Smooth muscle cell (in vitro differentiated cells): Measurements from ENCODE around the gene DEPP1. TPM values are rescaled to one million over a fixed set of nuclear protein-coding genes. Genes with fewer than 3 reads are reported as not detected.

Experiments
- DNase-seq: peaks from one replicate; lab custom pipeline; 2025; ENCODE audit not compliant: unreplicated experiment; lab: John Stamatoyannopoulos, UW
- H2AFZ ChIP-seq: fragments of 200-600 bp; sonication (generic); 2 replicates; pipeline ENCODE4 v1.6.0; 2016; ENCODE audit warnings: antibody characterized with exemption, low read depth, mild to moderate bottlenecking
- H3F3A ChIP-seq: fragments of 200-600 bp; sonication (generic); 2 replicates; pipeline ENCODE4 v1.6.0; 2017; ENCODE audit warnings: antibody characterized with exemption, low read depth
- H3K27ac ChIP-seq: fragments of 200-600 bp; sonication (generic); 2 replicates; pipeline ENCODE4 v1.5.1; 2016; ENCODE audit warnings: low read depth, mild to moderate bottlenecking
- H3K27me3 ChIP-seq: fragments of 200-600 bp; sonication (generic); 2 replicates; pipeline ENCODE4 v1.6.1; 2016; ENCODE audit warnings: low read depth, mild to moderate bottlenecking
- H3K36me3 ChIP-seq: fragments of 200-600 bp; sonication (generic); 2 replicates; pipeline ENCODE4 v1.5.1; 2016; ENCODE audit warnings: low read depth
- H3K4me1 ChIP-seq: fragments of 200-600 bp; sonication (generic); 2 replicates; pipeline ENCODE4 v1.5.1; 2016; ENCODE audit warnings: low read depth
- H3K4me2 ChIP-seq: fragments of 200-600 bp; sonication (generic); 2 replicates; pipeline ENCODE4 v1.6.0; 2016; ENCODE audit warnings: mild to moderate bottlenecking
- H3K4me3 ChIP-seq: fragments of 200-600 bp; sonication (generic); 2 replicates; pipeline ENCODE4 v1.5.1; 2016; ENCODE audit warnings: mild to moderate bottlenecking
- H3K79me2 ChIP-seq: fragments of 200-600 bp; sonication (generic); 2 replicates; pipeline ENCODE4 v1.6.0; 2016; ENCODE audit warnings: low read depth, mild to moderate bottlenecking
- H3K9ac ChIP-seq: fragments of 200-600 bp; sonication (generic); 2 replicates; pipeline ENCODE4 v1.6.0; 2016; ENCODE audit warnings: low read depth
- H3K9me3 ChIP-seq: fragments of 200-600 bp; sonication (generic); replicated peaks from 2 replicates; pipeline ENCODE4 v1.5.1; 2016; ENCODE audit warnings: low read depth
- H4K20me1 ChIP-seq: fragments of 200-600 bp; sonication (generic); 2 replicates; pipeline ENCODE4 v1.6.0; 2016; ENCODE audit warnings: low read depth
- WGBS: methylation state at CpG from one replicate; pipeline ENCODE4 v1.1.7; 2016; ENCODE audit warnings: low lambda C conversion rate; 5-methylcytosine and 5-hydroxymethylcytosine counted together
- polyA plus RNA-seq: library from polyadenylated mRNA; unstranded; fragments of >200 nt; fragmentation: Nextera tagmentation; extraction: Ambion mirVana; gene quantifications from 2 replicates; pipeline ENCODE4 v1.2.1, GENCODE V29; 2016
- total RNA-seq: library from RNA; depleted of rRNA; stranded (reverse); fragments of >200 nt; gene quantifications from 2 replicates; pipeline ENCODE4 v1.2.3, GENCODE V29; 2014
- TF ChIP-seq, protein P1 (sequence below): fragments of 200-600 bp; sonication (generic); IDR thresholded peaks from 2 replicates; pipeline ENCODE4 v1.5.1; 2017; ENCODE audit warnings: borderline replicate concordance, mild to moderate bottlenecking, antibody characterized with exemption; ENCODE audit not compliant: insufficient read depth, poor library complexity, severe bottlenecking

Gene DEPP1
- total and polyA plus RNA-seq, 2 experiments from 2014 or later = 12.9 to 13.2 TPM

DNA sequence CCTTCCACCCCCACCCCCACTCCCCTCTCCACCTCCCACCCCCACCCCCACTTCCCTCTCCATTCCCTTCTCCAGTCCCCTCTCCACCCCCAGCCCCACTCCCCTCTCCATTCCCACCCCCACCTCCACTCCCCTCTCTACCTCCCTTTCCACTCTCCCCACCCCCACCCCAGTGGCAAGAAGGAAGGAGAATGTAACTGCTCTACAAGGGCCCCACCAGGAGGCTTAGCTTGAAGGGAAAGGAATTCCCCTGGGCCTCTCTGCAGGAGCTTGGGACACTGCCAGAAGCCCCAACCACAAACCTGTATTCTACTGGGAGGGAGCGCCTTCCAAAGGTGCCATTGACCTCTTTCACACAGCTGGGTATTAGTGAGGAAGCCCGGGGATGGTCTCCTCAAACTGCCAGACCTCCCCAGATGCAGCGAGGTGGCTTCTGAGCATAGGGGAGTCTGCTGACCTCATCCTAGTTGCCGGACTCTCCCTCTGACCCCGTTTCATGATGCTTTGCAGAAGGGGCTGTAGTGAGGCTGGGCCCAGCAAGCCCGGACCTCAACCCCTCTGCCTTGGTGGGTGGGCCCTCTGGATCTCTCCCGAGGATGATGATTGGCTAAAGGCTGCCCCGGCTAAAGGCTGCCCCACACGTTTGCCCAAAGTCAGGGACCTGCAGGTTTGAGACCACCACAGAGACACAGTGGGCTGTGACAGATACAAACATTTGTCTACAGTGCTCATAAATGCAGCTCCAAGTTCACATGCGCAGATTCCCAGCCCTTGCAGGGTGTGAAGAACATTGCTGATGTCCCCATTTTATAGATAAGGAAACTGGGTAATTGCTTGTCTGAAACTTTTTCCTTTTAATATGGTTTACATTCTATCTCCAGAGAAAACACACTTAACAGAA is 2.9 kb downstream of the DEPP1 start:
- Histone ChIP-seq H3F3A (peaks cover 6% of the 10 kb centered on the region), H4K20me1 (no peaks in the 10 kb centered on the region), H3K4me1 (peaks cover 27% of the 10 kb centered on the region), H3K36me3 (no peaks in the 10 kb centered on the region), H3K9me3 (no peaks in the 10 kb centered on the region), H3K9ac (no peak overlapping the region), H3K27me3 (no peaks in the 10 kb centered on the region), H3K27ac (peak overlapping the region; percentile 58), H3K4me2 (peak overlapping the region; percentile 90), H2AFZ (no peak overlapping the region), H3K4me3 (peak overlapping the region; percentile 50), H3K79me2 (no peaks in the 10 kb centered on the region)
- 13% methylated on average over 10 of the region's 10 CpGs for WGBS
- TF ChIP-seq, protein P1, sequence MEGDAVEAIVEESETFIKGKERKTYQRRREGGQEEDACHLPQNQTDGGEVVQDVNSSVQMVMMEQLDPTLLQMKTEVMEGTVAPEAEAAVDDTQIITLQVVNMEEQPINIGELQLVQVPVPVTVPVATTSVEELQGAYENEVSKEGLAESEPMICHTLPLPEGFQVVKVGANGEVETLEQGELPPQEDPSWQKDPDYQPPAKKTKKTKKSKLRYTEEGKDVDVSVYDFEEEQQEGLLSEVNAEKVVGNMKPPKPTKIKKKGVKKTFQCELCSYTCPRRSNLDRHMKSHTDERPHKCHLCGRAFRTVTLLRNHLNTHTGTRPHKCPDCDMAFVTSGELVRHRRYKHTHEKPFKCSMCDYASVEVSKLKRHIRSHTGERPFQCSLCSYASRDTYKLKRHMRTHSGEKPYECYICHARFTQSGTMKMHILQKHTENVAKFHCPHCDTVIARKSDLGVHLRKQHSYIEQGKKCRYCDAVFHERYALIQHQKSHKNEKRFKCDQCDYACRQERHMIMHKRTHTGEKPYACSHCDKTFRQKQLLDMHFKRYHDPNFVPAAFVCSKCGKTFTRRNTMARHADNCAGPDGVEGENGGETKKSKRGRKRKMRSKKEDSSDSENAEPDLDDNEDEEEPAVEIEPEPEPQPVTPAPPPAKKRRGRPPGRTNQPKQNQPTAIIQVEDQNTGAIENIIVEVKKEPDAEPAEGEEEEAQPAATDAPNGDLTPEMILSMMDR = no peak
- peak; percentile 27 for DNase-seq

- Histone ChIP-seq H3K4me2 (peak overlapping the region; percentile 90), H3K36me3 (no peaks in the 10 kb centered on the region), H3K27me3 (no peaks in the 10 kb centered on the region), H3K4me1 (peaks cover 18% of the 10 kb centered on the region), H3K27ac (peak overlapping the region; percentile 56), H2AFZ (peak overlapping the region; percentile 93), H3K4me3 (peak overlapping the region; percentile 50), H3K79me2 (no peaks in the 10 kb centered on the region), H3K9me3 (no peaks in the 10 kb centered on the region), H4K20me1 (no peaks in the 10 kb centered on the region), H3F3A (peaks cover 6% of the 10 kb centered on the region), H3K9ac (peak overlapping the region; percentile 73)
- WGBS = 7% methylated on average over 43 of the region's 46 CpGs
- peak; percentile 40 for DNase-seq
- TF ChIP-seq, protein P1 = peak; percentile 99
Measured at GRCh38 chr10:44974628-44975430, 3.8 kb downstream of the DEPP1 start.

GRCh38 chr10:44974082-44974627 is 4.5 kb downstream of the DEPP1 start:
- TF ChIP-seq, protein P1 = no peak
- Histone ChIP-seq H2AFZ (peak overlapping the region; percentile 93), H4K20me1 (no peaks in the 10 kb centered on the region), H3K36me3 (no peaks in the 10 kb centered on the region), H3F3A (peaks cover 6% of the 10 kb centered on the region), H3K27ac (peak overlapping the region; percentile 56), H3K27me3 (no peaks in the 10 kb centered on the region), H3K4me2 (peak overlapping the region; percentile 90), H3K79me2 (no peaks in the 10 kb centered on the region), H3K4me3 (peak overlapping the region; percentile 50), H3K9me3 (no peaks in the 10 kb centered on the region), H3K9ac (peak overlapping the region; percentile 73), H3K4me1 (peaks cover 14% of the 10 kb centered on the region)
- WGBS = 53% methylated on average over 7 of the region's 7 CpGs
- DNase-seq = no peak
